Tibial nerve (tissue), 4 donors: ENCODE measurements around the gene BNC2. TPM values are rescaled to one million over a fixed set of nuclear protein-coding genes. Genes with fewer than 3 reads are reported as not detected.

Experiments used
- DNase-seq, 2 donors: peaks; one replicate each; pipeline ENCODE4 v3.0.0-alpha.2; 2019; ENCODE audit warnings: low spot score in 2 of 2
- H3K27ac ChIP-seq, 4 donors: fragments of 200-600 bp; sonication (generic) in 3 of 4; one replicate each; pipeline ENCODE4 v1.5.1; 2017 to 2019; ENCODE audit warnings: mild to moderate bottlenecking in 1 of 4
- H3K27me3 ChIP-seq, 2 donors: fragments of 200-600 bp; sonication (generic) in 1 of 2; one replicate each; pipeline versions ENCODE4 v1.5.1 to v1.6.0; 2017 to 2019
- H3K36me3 ChIP-seq, 3 donors: fragments of 200-600 bp; sonication (generic); one replicate each; pipeline ENCODE4 v1.5.1; 2018 to 2019
- H3K4me1 ChIP-seq, 4 donors: fragments of 200-600 bp; sonication (generic) in 3 of 4; one replicate each; pipeline ENCODE4 v1.5.1; 2017 to 2019
- H3K4me3 ChIP-seq, 4 donors: fragments of 200-600 bp; sonication (generic) in 3 of 4; one replicate each; pipeline ENCODE4 v1.5.1; 2017 to 2019; ENCODE audit warnings: mild to moderate bottlenecking in 1 of 4, moderate library complexity in 1 of 4
- H3K9me3 ChIP-seq, 4 donors: fragments of 200-600 bp; sonication (generic) in 3 of 4; one replicate each; pipeline ENCODE4 v1.5.1; 2017 to 2019
- EP300 ChIP-seq, 2 donors: sonication (generic); formaldehyde crosslinking; IDR thresholded peaks; one replicate each; pipeline ENCODE4 v1.6.1; 2017; ENCODE audit warnings: antibody characterized with exemption in 2 of 2, mild to moderate bottlenecking in 1 of 2
- POLR2A ChIP-seq, 2 donors: fragments of 450-650 bp; IDR thresholded peaks; one replicate each; pipeline ENCODE4 v1.6.1; 2017; ENCODE audit warnings: antibody characterized with exemption in 2 of 2, mild to moderate bottlenecking in 2 of 2, moderate library complexity in 2 of 2
- WGBS, 2 donors: methylation state at CpG; one replicate each; pipeline ENCODE4 v1.1.5; 2018; 5-methylcytosine and 5-hydroxymethylcytosine counted together
- total RNA-seq, 4 donors: library from RNA; depleted of rRNA; stranded (reverse); fragments of >200 nt; gene quantifications; one replicate each; pipeline ENCODE4 v1.1.0, GENCODE V29; 2016
- TF ChIP-seq, protein P1 (sequence below), 5 experiments: fragments of 200-600 bp in 3 of 5; fragments of 450-650 bp in 2 of 5; sonication (generic) in 3 of 5; IDR thresholded peaks; one replicate each; pipeline ENCODE4 v1.5.1; 2016 to 2019; ENCODE audit warnings: antibody characterized with exemption in 5 of 5, mild to moderate bottlenecking in 3 of 5, moderate library complexity in 2 of 5

The BNC2 gene
- total RNA-seq, 4 donors from 2014 or later, result 69.9 to 89.6 (median 88.4) TPM

DNA sequence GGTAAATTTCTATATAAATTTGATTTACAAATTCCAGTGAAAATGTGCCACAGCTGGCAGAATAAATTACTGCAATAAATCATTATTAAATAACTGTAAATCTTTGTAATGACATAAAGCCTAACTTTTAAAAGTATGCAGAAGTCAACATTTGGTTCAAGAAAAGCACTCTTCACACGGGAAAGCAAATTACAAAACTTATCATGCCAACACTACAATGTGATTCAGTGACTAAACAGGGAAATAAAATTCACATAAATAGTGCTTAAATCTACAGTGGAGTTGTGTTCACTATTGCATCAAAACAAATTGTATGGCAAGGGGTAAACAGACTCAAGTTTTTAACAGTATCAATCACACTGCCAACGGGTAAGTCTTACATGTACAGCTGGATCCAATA, 117.2 kb downstream of the BNC2 start:
- H3K9me3 ChIP-seq, result no peaks in the 10 kb centered on the region
- no peak overlapping the region for H3K4me3 ChIP-seq
- no peak overlapping the region for H3K27ac ChIP-seq
- 41 to 42% methylated on average over 2 of the region's 2 CpGs for WGBS, 2 donors
- no peaks in the 10 kb centered on the region for H3K4me1 ChIP-seq
- no peak for DNase-seq
- TF ChIP-seq, protein P1, sequence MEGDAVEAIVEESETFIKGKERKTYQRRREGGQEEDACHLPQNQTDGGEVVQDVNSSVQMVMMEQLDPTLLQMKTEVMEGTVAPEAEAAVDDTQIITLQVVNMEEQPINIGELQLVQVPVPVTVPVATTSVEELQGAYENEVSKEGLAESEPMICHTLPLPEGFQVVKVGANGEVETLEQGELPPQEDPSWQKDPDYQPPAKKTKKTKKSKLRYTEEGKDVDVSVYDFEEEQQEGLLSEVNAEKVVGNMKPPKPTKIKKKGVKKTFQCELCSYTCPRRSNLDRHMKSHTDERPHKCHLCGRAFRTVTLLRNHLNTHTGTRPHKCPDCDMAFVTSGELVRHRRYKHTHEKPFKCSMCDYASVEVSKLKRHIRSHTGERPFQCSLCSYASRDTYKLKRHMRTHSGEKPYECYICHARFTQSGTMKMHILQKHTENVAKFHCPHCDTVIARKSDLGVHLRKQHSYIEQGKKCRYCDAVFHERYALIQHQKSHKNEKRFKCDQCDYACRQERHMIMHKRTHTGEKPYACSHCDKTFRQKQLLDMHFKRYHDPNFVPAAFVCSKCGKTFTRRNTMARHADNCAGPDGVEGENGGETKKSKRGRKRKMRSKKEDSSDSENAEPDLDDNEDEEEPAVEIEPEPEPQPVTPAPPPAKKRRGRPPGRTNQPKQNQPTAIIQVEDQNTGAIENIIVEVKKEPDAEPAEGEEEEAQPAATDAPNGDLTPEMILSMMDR (IDR thresholded peaks at IDR 0.05), result no peak
- TF ChIP-seq POLR2A (IDR thresholded peaks at IDR 0.05), result no peak
- TF ChIP-seq EP300 (IDR thresholded peaks at IDR 0.05), result no peak
- no peaks in the 10 kb centered on the region for H3K27me3 ChIP-seq
- H3K36me3 ChIP-seq, result no peaks in the 10 kb centered on the region

DNA sequence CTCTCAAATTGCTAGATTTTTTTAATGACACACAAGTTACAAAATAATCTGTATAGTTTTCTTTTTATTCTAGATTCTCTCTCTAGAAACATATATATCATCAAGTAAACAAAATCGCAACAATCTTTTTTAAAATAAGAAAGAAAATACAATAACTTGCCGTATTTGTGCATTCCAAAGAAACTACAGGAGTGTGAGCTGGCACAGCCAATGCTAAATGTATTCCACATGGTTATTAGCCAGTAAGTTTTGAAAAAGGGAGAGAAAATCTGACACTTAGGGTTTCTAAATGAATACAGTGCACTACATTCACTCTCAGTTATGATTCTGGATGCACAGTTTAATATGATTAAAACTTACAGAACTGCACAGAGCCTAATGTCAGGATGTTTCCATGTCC, 117.9 kb downstream of the BNC2 start:
- Histone ChIP-seq H3K9me3 (no peaks in the 10 kb centered on the region), H3K4me3 (no peak overlapping the region), H3K27me3 (no peaks in the 10 kb centered on the region), H3K4me1 (no peaks in the 10 kb centered on the region), H3K27ac (peak overlapping the region in 2 of 4 donors; percentile 25 to 37), H3K36me3 (no peaks in the 10 kb centered on the region)
- no peak for DNase-seq
- TF ChIP-seq EP300 (IDR thresholded peaks at IDR 0.05) (no peak), POLR2A (IDR thresholded peaks at IDR 0.05) (no peak)
- TF ChIP-seq, protein P1 (IDR thresholded peaks at IDR 0.05), result no peak
- 53 to 69% methylated on average over 2 of the region's 2 CpGs for WGBS, 2 donors

DNA sequence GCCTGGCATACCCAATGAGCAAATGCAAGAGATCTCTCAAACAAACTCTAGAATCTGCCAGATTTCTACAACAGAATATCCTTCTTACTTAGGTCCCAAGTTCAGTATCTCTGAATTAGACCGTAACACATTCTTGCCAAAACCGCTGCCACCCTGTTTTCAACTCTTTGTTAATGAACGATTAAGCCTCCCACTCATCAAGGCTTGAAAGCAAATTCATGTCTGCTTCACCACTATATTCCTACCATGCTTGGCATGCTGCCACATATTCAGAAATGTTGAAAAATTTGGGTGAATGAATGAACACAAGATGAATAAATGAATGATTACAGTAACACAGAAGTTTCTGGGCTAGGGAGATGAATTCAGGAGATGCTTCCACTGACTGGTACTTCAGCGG, 119.9 kb downstream of the BNC2 start:
- Histone ChIP-seq H3K4me1 (no peaks in the 10 kb centered on the region), H3K27me3 (no peaks in the 10 kb centered on the region), H3K27ac (no peak overlapping the region), H3K4me3 (no peak overlapping the region), H3K9me3 (no peaks in the 10 kb centered on the region), H3K36me3 (no peaks in the 10 kb centered on the region)
- TF ChIP-seq EP300 (IDR thresholded peaks at IDR 0.05) (no peak), POLR2A (IDR thresholded peaks at IDR 0.05) (no peak)
- TF ChIP-seq, protein P1 (IDR thresholded peaks at IDR 0.05), result no peak
- 68 to 72% methylated on average over 4 of the region's 4 CpGs for WGBS, 2 donors
- no peak for DNase-seq

DNA sequence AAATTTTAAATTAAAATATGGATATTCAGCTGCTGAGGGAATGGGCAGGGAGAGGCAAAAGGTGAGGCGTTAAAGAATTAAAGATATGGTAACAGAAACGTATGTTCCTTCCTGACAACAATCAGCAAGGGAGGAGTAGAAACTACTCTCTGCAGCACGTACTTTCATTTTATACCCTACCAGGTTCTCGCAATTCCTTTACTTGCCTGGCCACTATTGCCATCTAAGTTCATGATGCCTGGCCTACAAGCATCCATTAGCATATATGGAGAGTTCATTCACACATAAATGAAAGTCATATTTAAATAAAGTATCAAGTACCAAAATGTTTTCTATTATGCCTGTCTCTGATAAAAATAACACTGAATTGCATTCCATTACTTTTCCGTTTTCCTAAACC, 125.1 kb downstream of the BNC2 start:
- Histone ChIP-seq H3K4me1 (peaks cover 0 to 12% (median 3%) of the 10 kb centered on the region in 4 donors), H3K27ac (no peak overlapping the region)
- 68 to 72% methylated on average over 5 of the region's 5 CpGs for WGBS, 2 donors

DNA sequence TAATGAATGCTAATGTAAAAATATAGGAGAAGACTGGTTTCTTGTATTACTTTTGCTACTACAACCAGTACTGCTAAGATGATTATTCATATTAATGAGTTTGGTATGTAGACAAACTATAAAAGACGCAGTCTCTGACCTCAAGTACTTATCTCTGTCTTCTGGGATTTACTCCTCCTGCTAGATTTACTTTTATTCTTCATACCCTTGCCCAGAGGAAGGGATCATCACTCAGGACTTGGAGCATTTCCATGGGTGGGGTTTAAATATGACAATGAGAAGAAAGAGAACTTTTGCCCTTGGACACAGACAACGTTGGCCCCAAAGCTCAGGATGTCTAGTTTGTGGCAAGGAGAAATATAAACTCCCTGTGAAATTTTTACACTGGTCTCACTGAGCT, 126.1 kb downstream of the BNC2 start:
- no peak overlapping the region for H3K27ac ChIP-seq
- H3K27me3 ChIP-seq, result no peaks in the 10 kb centered on the region
- TF ChIP-seq POLR2A (IDR thresholded peaks at IDR 0.05), result no peak
- no peak for TF ChIP-seq EP300 (IDR thresholded peaks at IDR 0.05)
- TF ChIP-seq, protein P1 (IDR thresholded peaks at IDR 0.05), result no peak
- peaks cover 0 to 12% (median 3%) of the 10 kb centered on the region in 4 donors for H3K4me1 ChIP-seq
- no peak overlapping the region for H3K4me3 ChIP-seq
- 3 to 5% methylated on average over 2 of the region's 2 CpGs for WGBS, 2 donors
- no peaks in the 10 kb centered on the region for H3K9me3 ChIP-seq
- DNase-seq, result no peak
- no peaks in the 10 kb centered on the region for H3K36me3 ChIP-seq

More for the DNA sequence above, 125.1 kb downstream of the BNC2 start:
- H3K4me3 ChIP-seq, result no peak overlapping the region
- no peaks in the 10 kb centered on the region for H3K36me3 ChIP-seq
- TF ChIP-seq, protein P1 (IDR thresholded peaks at IDR 0.05), result no peak
- TF ChIP-seq EP300 (IDR thresholded peaks at IDR 0.05), result no peak
- TF ChIP-seq POLR2A (IDR thresholded peaks at IDR 0.05), result no peak
- DNase-seq, result no peak
- H3K27me3 ChIP-seq, result no peaks in the 10 kb centered on the region
- no peaks in the 10 kb centered on the region for H3K9me3 ChIP-seq
